ENCODE measurements around the gene STPG1. TPM values are rescaled to one million over a fixed set of nuclear protein-coding genes. Genes with fewer than 3 reads are reported as not detected.

STPG1 gene
- total and polyA plus RNA-seq, 2 of the 13 experiments (the other 11 are each of a cell fraction or from before 2014, with no cell fraction given) = 3.4 to 4.3 TPM

DNA sequence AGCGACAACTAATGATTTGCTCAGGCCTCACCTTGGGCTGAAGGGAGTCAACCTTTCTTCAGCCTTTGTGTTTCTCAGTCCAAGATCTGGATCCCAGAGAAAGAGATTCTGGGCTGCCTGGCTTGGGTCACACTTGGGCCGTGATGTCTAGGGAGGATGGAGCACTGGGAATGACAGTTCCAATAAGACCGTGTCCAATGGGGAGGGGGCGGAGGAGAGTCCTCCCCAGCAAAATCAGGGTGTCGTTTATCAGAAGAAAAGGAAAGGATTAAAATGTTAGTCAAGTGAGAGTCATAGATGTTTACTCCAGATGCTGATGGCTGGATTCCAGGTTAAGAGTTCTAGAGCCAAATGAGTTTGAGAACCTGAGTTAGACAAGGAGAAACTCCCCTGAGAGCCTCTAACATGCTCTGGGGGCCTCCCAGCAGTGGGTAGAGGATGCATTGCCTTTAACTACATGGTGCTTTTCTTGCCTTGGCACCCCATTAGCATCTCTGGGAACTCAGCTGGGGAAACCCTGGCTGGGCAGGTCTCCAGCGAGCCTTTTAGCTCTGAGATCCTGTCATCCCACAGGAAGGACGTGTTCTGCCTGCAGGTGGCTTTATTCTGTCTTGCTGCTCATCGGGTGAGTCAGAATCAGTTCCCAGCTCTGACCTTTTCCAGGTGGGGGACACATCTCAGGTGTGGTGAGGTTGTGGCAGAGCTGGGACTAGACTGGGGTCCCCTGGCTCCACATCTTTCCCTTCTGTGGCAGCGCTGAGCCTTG is 24.2 kb upstream of the STPG1 start:
- FAIRE-seq = no peak
- CTCF ChIA-PET (ENCODE audit: low intra/inter-chr PET ratio, low total read pairs) = no interaction called here
- in situ Hi-C loops (cut with HindIII; ENCODE audit: extremely low pct_ligation_motif_present, low pct_unique_long_range_greater_than_20kb) = no loop called here
- TF ChIP-seq, protein P1, sequence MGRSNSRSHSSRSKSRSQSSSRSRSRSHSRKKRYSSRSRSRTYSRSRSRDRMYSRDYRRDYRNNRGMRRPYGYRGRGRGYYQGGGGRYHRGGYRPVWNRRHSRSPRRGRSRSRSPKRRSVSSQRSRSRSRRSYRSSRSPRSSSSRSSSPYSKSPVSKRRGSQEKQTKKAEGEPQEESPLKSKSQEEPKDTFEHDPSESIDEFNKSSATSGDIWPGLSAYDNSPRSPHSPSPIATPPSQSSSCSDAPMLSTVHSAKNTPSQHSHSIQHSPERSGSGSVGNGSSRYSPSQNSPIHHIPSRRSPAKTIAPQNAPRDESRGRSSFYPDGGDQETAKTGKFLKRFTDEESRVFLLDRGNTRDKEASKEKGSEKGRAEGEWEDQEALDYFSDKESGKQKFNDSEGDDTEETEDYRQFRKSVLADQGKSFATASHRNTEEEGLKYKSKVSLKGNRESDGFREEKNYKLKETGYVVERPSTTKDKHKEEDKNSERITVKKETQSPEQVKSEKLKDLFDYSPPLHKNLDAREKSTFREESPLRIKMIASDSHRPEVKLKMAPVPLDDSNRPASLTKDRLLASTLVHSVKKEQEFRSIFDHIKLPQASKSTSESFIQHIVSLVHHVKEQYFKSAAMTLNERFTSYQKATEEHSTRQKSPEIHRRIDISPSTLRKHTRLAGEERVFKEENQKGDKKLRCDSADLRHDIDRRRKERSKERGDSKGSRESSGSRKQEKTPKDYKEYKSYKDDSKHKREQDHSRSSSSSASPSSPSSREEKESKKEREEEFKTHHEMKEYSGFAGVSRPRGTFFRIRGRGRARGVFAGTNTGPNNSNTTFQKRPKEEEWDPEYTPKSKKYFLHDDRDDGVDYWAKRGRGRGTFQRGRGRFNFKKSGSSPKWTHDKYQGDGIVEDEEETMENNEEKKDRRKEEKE (IDR thresholded peaks at IDR 0.05) = no peak
- no peak for TF ChIP-seq SP5 (CRISPR knock-in tag; IDR thresholded peaks at IDR 0.05; ENCODE audit: borderline replicate concordance, low read depth)
- no peak for TF ChIP-seq ZNF446 (CRISPR knock-in tag; IDR thresholded peaks at IDR 0.05)
- TF ChIP-seq ZNF260 (CRISPR knock-in tag; IDR thresholded peaks at IDR 0.05; ENCODE audit: borderline replicate concordance, low read depth) = no peak
- no peak for TF ChIP-seq GABPB1 (CRISPR knock-in tag; IDR thresholded peaks at IDR 0.05)
- TF ChIP-seq NFIC (IDR thresholded peaks at IDR 0.05; ENCODE audit: low read length) = no peak
- no peak for TF ChIP-seq CBFB (CRISPR knock-in tag; IDR thresholded peaks at IDR 0.05)
- no peak for TF ChIP-seq ZNF510 (CRISPR knock-in tag; IDR thresholded peaks at IDR 0.05; ENCODE audit: low read depth)
- no peak for TF ChIP-seq SOX6 (IDR thresholded peaks at IDR 0.05)
- no peak for TF ChIP-seq SOX6 (CRISPR knock-in tag; IDR thresholded peaks at IDR 0.05)
- TF ChIP-seq, protein P2, sequence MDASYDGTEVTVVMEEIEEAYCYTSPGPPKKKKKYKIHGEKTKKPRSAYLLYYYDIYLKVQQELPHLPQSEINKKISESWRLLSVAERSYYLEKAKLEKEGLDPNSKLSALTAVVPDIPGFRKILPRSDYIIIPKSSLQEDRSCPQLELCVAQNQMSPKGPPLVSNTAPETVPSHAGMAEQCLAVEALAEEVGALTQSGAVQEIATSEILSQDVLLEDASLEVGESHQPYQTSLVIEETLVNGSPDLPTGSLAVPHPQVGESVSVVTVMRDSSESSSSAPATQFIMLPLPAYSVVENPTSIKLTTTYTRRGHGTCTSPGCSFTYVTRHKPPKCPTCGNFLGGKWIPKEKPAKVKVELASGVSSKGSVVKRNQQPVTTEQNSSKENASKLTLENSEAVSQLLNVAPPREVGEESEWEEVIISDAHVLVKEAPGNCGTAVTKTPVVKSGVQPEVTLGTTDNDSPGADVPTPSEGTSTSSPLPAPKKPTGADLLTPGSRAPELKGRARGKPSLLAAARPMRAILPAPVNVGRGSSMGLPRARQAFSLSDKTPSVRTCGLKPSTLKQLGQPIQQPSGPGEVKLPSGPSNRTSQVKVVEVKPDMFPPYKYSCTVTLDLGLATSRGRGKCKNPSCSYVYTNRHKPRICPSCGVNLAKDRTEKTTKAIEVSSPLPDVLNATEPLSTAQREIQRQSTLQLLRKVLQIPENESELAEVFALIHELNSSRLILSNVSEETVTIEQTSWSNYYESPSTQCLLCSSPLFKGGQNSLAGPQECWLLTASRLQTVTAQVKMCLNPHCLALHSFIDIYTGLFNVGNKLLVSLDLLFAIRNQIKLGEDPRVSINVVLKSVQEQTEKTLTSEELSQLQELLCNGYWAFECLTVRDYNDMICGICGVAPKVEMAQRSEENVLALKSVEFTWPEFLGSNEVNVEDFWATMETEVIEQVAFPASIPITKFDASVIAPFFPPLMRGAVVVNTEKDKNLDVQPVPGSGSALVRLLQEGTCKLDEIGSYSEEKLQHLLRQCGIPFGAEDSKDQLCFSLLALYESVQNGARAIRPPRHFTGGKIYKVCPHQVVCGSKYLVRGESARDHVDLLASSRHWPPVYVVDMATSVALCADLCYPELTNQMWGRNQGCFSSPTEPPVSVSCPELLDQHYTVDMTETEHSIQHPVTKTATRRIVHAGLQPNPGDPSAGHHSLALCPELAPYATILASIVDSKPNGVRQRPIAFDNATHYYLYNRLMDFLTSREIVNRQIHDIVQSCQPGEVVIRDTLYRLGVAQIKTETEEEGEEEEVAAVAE (CRISPR knock-in tag; IDR thresholded peaks at IDR 0.05; ENCODE audit: borderline replicate concordance) = no peak
- no peak for TF ChIP-seq HES4 (CRISPR knock-in tag; IDR thresholded peaks at IDR 0.05; ENCODE audit: borderline replicate concordance)
- no peak for TF ChIP-seq EP300 (IDR thresholded peaks at IDR 0.05; ENCODE audit: low read depth in 2 of 2, low read length in 2 of 2)
- TF ChIP-seq EP300 (CRISPR knock-in tag; IDR thresholded peaks at IDR 0.05; ENCODE audit: borderline replicate concordance) = no peak
- TF ChIP-seq, protein P3, sequence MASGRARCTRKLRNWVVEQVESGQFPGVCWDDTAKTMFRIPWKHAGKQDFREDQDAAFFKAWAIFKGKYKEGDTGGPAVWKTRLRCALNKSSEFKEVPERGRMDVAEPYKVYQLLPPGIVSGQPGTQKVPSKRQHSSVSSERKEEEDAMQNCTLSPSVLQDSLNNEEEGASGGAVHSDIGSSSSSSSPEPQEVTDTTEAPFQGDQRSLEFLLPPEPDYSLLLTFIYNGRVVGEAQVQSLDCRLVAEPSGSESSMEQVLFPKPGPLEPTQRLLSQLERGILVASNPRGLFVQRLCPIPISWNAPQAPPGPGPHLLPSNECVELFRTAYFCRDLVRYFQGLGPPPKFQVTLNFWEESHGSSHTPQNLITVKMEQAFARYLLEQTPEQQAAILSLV (CRISPR knock-in tag; IDR thresholded peaks at IDR 0.05; ENCODE audit: borderline replicate concordance) = no peak

More for the DNA sequence above, 24.2 kb upstream of the STPG1 start:
- H3K4me2 ChIP-seq (ENCODE audit: low read depth, low read length) = no peak overlapping the region
- no peak overlapping the region for H3K4me3 ChIP-seq (replicated peaks in 1 of 3; ENCODE audit: insufficient read depth in 1 of 3, low read depth in 2 of 3, low read length in 3 of 3)
- no peaks in the 10 kb centered on the region for H4K20me1 ChIP-seq (ENCODE audit: insufficient read depth, low read length)
- no TSS peak for BruUV-seq (replicated peaks)
- POLR2A ChIA-PET = interaction anchor here (1.1 kb wide), 1 partner anchor 44 kb away, joined by 3 read pairs; no protein-coding TSS in a partner anchor
- H3K9me3 ChIP-seq (ENCODE audit: low read length) = no peaks in the 10 kb centered on the region
- no peaks in the 10 kb centered on the region for H3K36me3 ChIP-seq (replicated peaks in 1 of 2; ENCODE audit: control insufficient read depth in 1 of 2, insufficient read depth in 2 of 2, low read length in 2 of 2)
- WGBS (ENCODE audit: low lambda C conversion rate) = 85% methylated on average over 9 of the region's 9 CpGs
- DNase-seq (ENCODE audit: low spot score) = no peak
- peaks cover 4% of the 10 kb centered on the region; the same call in 1 of the 2 replicates for H3K4me1 ChIP-seq (ENCODE audit: insufficient read depth, low read length)
- ATAC-seq = no peak
- H3K27ac ChIP-seq (ENCODE audit: extremely low read length, insufficient read depth, low read length) = no peak overlapping the region
- H2AFZ ChIP-seq (ENCODE audit: low read length) = no peak overlapping the region
- no peaks in the 10 kb centered on the region for H3K79me2 ChIP-seq (ENCODE audit: insufficient read depth, low read length)
- intact Hi-C loops (cut with micrococcal nuclease; ENCODE audit: unreplicated experiment) = no loop called here
- H3K27me3 ChIP-seq (ENCODE audit: control insufficient read depth in 1 of 2, insufficient read depth in 2 of 2, low read length in 2 of 2) = no peaks in the 10 kb centered on the region
- H3K9ac ChIP-seq (ENCODE audit: insufficient read depth, low read depth, low read length) = no peak overlapping the region

Data from HepG2 (cell line).